Measurements from ENCODE around the gene RNF157.

RNF157 gene

GRCh38 chr17:76095943-76096342, 144.3 kb downstream of the RNF157 start:
- no peak for FAIRE-seq
- DNase-seq (ENCODE audit: low spot score), result no peak

GRCh38 chr17:76094046-76094445, 146.2 kb downstream of the RNF157 start:
- DNase-seq (ENCODE audit: low spot score) (no peak), FAIRE-seq (no peak)

- FAIRE-seq (no peak), DNase-seq (ENCODE audit: low spot score) (no peak)
Observed at GRCh38 chr17:76092526-76093413, 147.5 kb downstream of the RNF157 start.
